PC-3 (cell line): ENCODE measurements around the gene CEBPE.

Experiments
- CTCF ChIP-seq: fragments of 300-600 bp; sonication (generic); conservative IDR thresholded peaks from 2 replicates; pipeline ENCODE4 v1.5.1; 2017; ENCODE audit warnings: antibody characterized with exemption, low read depth, mild to moderate bottlenecking, low read length
- EZH2 ChIP-seq: fragments of 300-600 bp; sonication (generic); IDR thresholded peaks from one replicate; pipeline ENCODE4 v1.6.1; 2017; ENCODE audit warnings: antibody characterized with exemption, mild to moderate bottlenecking, low read length; ENCODE audit not compliant: unreplicated experiment
- EZH2phosphoT487 ChIP-seq: fragments of 300-600 bp; sonication (generic); IDR thresholded peaks from 2 replicates; pipeline ENCODE4 v1.6.1; 2018; ENCODE audit warnings: mild to moderate bottlenecking, antibody characterized with exemption, low read length, borderline replicate concordance

GRCh38 chr14:23158779-23159178 is 39.7 kb upstream of the CEBPE start:
- TF ChIP-seq CTCF (no peak), EZH2 (no peak), EZH2phosphoT487 (no peak)
